PFSK-1 (cell line): ENCODE results near the gene VTI1A.

ENCODE experiments used
- POLR2AphosphoS5 ChIP-seq: IDR thresholded peaks from 2 replicates; pipeline ENCODE4 v1.6.1; 2012; ENCODE audit warnings: low read depth, mild to moderate bottlenecking, control low read depth, low read length, moderate library complexity
- SIN3A ChIP-seq: IDR thresholded peaks from 2 replicates; pipeline ENCODE4 v1.6.1; 2012; ENCODE audit warnings: mild to moderate bottlenecking, low read length, moderate library complexity, borderline replicate concordance; ENCODE audit not compliant: insufficient read depth

DNA sequence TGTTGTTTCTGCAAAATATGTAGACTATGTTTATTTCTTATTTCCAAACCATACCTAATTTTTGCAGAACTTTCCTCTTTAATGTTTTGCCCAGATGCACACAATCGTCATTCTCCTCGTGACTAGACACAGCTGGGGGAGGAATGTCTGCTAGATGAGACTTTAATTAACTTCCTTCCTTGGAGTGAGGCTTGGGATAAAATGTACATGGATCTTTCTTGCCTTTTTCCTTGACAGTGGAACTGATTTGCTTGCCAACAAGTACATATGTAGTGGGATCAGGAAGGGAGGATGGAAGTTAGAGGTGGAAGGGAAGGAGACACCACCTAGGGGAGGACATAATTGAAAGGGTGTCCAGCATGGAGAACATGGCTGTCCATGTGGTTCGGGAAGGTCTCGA is 172.5 kb downstream of the VTI1A start:
- TF ChIP-seq POLR2AphosphoS5 (no peak), SIN3A (no peak)
